Heart left ventricle (tissue), 16 donors: ENCODE results near the gene CDKL2. TPM values are rescaled to one million over a fixed set of nuclear protein-coding genes. Genes with fewer than 3 reads are reported as not detected.
"Not testable (repeated sequence)": the region's sequence is repeated elsewhere in the genome, so short reads cannot be mapped to it uniquely, and the experiment has no call there.

ENCODE experiments used
- ATAC-seq, 4 donors: fragments of 200-7000 bp; cut with Tn5 transposase; one replicate each; pipeline ENCODE4 v1.9.1; 2020 to 2022; ENCODE audit warnings: moderate library complexity in 4 of 4, mild to moderate bottlenecking in 3 of 4, moderate number of reproducible peaks in 1 of 4
- DNase-seq, 5 donors: peaks; one replicate each; pipeline ENCODE4 v3.0.0-alpha.2; 2020
- H3K27ac ChIP-seq, 12 donors: fragments of 200-600 bp; sonication (generic) in 4 of 12; one replicate each; pipeline versions ENCODE4 v1.5.0 to v1.8.0; 2016 to 2022; ENCODE audit warnings: mild to moderate bottlenecking in 2 of 12
- H3K27me3 ChIP-seq, 9 donors: fragments of 200-600 bp; sonication (generic) in 2 of 9; one replicate each; pipeline versions ENCODE4 v1.5.1 to v1.8.0; 2016 to 2022; ENCODE audit warnings: mild to moderate bottlenecking in 3 of 9
- H3K36me3 ChIP-seq, 9 donors: fragments of 200-600 bp; sonication (generic) in 2 of 9; one replicate each; pipeline versions ENCODE4 v1.5.0 to v1.8.0; 2018 to 2022; ENCODE audit warnings: mild to moderate bottlenecking in 2 of 9
- H3K4me1 ChIP-seq, 12 donors: fragments of 200-600 bp; sonication (generic) in 4 of 12; one replicate each; pipeline versions ENCODE4 v1.5.0 to v1.8.0; 2016 to 2022; ENCODE audit warnings: mild to moderate bottlenecking in 3 of 12
- H3K4me3 ChIP-seq, 12 donors: fragments of 200-600 bp; sonication (generic) in 4 of 12; one replicate each; pipeline versions ENCODE4 v1.5.0 to v1.8.0; 2017 to 2022; ENCODE audit warnings: mild to moderate bottlenecking in 9 of 12, moderate library complexity in 4 of 12
- H3K9me3 ChIP-seq, 12 donors: fragments of 200-600 bp; sonication (generic) in 4 of 12; one replicate each; pipeline versions ENCODE4 v1.5.0 to v1.8.0; 2016 to 2022; ENCODE audit warnings: mild to moderate bottlenecking in 1 of 12
- CTCF ChIP-seq, 12 donors: fragments of 200-600 bp; sonication (generic) in 4 of 12; IDR thresholded peaks; one replicate each; pipeline versions ENCODE4 v1.5.0 to v1.8.0; 2018 to 2022; ENCODE audit warnings: antibody characterized with exemption in 12 of 12, mild to moderate bottlenecking in 5 of 12
- POLR2A ChIP-seq, 2 donors: fragments of 450-650 bp; IDR thresholded peaks; one replicate each; pipeline ENCODE4 v1.6.1; 2017; ENCODE audit warnings: antibody characterized with exemption in 2 of 2, mild to moderate bottlenecking in 2 of 2, moderate library complexity in 2 of 2
- WGBS, 4 donors: extraction: QIAGEN DNeasy Blood & Tissue Kit in 2 of 4; methylation state at CpG; one replicate each; pipeline versions ENCODE4 v1.1.5 to v1.1.7; 2013 to 2018; 5-methylcytosine and 5-hydroxymethylcytosine counted together
- intact Hi-C, 10 donors: fragments of 100-400 bp; cut with DNase I; formaldehyde crosslinking; loops; one replicate each; pipeline versions ENCODE4 v1.11.1 to v1.14.2; 2022
- polyA plus RNA-seq, 2 donors: library from polyadenylated mRNA; stranded (reverse); fragments of 200-250 nt; gene quantifications; one replicate each; pipeline ENCODE4 v1.2.3, GENCODE V29; 2013
- total RNA-seq, 9 donors: library from RNA; depleted of rRNA in 2 of 9; stranded (reverse); fragments of >200 nt in 2 of 9; fragmentation: NEBNext Ultra II Directional in 3 of 9; extraction: Animal tissue kit (Norgen Biotek cat#: 25700) in 3 of 9; gene quantifications; one replicate each; pipeline versions ENCODE4 v1.1.0 to v1.2.4, GENCODE V29; 2016 to 2023
- donor health status: ischemic (EF 13 %, LVEDD 7.1; RV severe dilation, severe dysfunction).
- donor health status: healthy with polysubstance abuse.
- donor health status: DM: no; HTN: yes; CAD: no.
- donor health status: DM: no; HTN: no; CAD: no.
- donor health status: ischemic (EF 25% LVEDD 6.9; RV normal size, moderate dysfunction).
- donor health status: ischemic (EF 25% LVEDD 5.7; RV mildly dilated, moderate dysfunction).
- donor health status: healthy.
- donor health status: DM: yes; HTN: yes; CAD: no.
- donor health status: ischemic (EF 35%, LVEDD 5.7; RV mildly dilated, moderate dysfunction).
- donor health status: nonischemic (EF 11% LVEDD 7.7; RV severe dilation, severe dysfunction).
- donor health status: DM: yes; HTN: yes; CAD: no.
- donor health status: PGD.
- donor health status: ischemic (EF 29% LVEDD 5.4; RV normal size, mild dysfunction).
- donor health status: nonischemic (EF 23%, LVEDD 6.1; RV moderate dilation, normal function).

The CDKL2 gene
- total and polyA plus RNA-seq, 11 donors: 0.04 to 1.1 (median 0.68) TPM; not detected in 5

DNA sequence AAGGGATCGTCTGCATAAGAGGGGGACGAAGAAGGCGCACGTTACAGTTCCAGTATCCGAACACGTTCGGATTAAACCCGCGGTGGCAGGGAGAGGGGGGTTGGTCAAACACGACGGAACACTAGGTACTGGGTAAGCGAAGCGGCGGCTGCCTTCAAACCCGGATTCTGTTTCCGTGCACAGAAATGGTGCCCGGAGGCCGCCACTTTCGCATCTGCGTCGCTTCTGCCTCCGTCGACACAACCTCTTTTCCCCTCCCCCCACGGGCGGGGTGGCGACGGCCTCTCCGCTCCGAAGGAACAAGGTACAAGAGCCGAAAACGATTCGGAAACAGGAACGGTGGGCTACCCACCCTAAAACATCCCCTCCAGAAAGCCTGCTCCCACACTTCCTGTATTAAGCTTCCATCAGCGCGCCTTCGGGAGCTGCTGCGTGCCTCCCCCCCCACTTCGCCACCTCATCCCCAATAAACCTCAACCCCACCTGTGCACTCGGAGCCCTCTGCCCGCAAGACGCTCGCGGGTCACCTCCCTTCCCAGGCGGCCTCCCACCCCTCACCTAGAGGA is 42.2 kb upstream of the CDKL2 start:
- H3K4me3 ChIP-seq: peak overlapping the region; percentile 74 to 100 (median 83)
- H3K27me3 ChIP-seq: no peaks in the 10 kb centered on the region
- WGBS, 4 donors: 0 to 1% (median 0%) methylated on average over 36 to 44 of the region's 44 CpGs
- peak overlapping the region; percentile 75 to 99 (median 96) for H3K27ac ChIP-seq
- H3K36me3 ChIP-seq: no peaks in the 10 kb centered on the region
- intact Hi-C loops: loop anchor here in 9 of 10 donors (1.0 to 10.0 kb wide), 6 partner anchors 50 to 172 kb away; partner anchors contain the start of genes USO1 (in 9 of the 9), RCHY1 (in 2 of the 9) and THAP6 (in 2 of the 9)
- ATAC-seq (peak; percentile 12 to 46 (median 34)), DNase-seq (peak; percentile 68 to 85 (median 73))
- TF ChIP-seq CTCF (IDR thresholded peaks at IDR 0.05) (no peak), POLR2A (IDR thresholded peaks at IDR 0.05) (no peak)
- H3K4me1 ChIP-seq: peaks cover 0 to 55% (median 34%) of the 10 kb centered on the region in 12 donors
- H3K9me3 ChIP-seq: no peaks in the 10 kb centered on the region

DNA sequence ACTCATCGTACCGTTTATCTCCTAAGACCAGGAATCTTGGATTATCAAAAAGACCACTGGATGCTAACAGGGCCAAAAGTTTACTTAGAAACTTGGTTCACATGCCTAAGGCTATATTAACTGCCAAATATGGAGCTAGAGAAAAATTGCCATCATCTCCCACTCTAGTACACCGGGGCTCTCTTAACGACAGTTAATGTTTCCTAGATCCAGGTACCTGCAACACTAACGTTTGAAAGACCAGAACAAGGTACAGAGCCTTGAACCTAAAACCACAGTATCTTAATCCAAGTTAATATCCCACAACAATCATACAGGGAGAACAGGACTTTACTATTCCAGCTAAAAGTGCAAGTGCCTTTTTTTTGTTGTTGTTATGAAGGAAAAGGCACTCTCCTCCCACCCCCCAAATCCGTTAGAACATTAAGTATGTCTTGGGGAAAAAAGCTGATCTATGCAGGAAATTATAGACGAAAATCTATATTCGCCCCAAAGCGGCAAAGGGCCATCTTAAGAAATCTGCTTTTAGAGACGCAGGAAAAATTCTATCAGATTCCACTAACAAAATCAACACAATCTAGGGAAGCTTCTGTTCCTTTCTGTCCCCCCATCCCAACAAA is 41.6 kb upstream of the CDKL2 start:
- 11 to 15% (median 12%) methylated on average over 10 of the region's 10 CpGs for WGBS, 4 donors

GRCh38 chr4:75668596-75668995 is 38.3 kb upstream of the CDKL2 start:
- DNase-seq (no peak), ATAC-seq (no peak)
- Histone ChIP-seq H3K36me3 (no peaks in the 10 kb centered on the region), H3K9me3 (no peaks in the 10 kb centered on the region), H3K27me3 (no peaks in the 10 kb centered on the region), H3K27ac (no peak overlapping the region), H3K4me1 (peaks cover 0 to 65% (median 39%) of the 10 kb centered on the region in 12 donors), H3K4me3 (no peak overlapping the region)
- no peak for TF ChIP-seq POLR2A (IDR thresholded peaks at IDR 0.05)
- TF ChIP-seq CTCF (IDR thresholded peaks at IDR 0.05): no peak
- intact Hi-C loops: no loop called here

More for the DNA sequence above, 41.6 kb upstream of the CDKL2 start:
- DNase-seq (no peak), ATAC-seq (no peak)
- TF ChIP-seq POLR2A (IDR thresholded peaks at IDR 0.05) (no peak), CTCF (IDR thresholded peaks at IDR 0.05) (no peak)
- peak overlapping the region; percentile 75 to 99 (median 96) for H3K27ac ChIP-seq
- H3K36me3 ChIP-seq: no peaks in the 10 kb centered on the region
- H3K27me3 ChIP-seq: no peaks in the 10 kb centered on the region
- H3K9me3 ChIP-seq: no peaks in the 10 kb centered on the region
- H3K4me1 ChIP-seq: peaks cover 0 to 59% (median 34%) of the 10 kb centered on the region in 12 donors
- intact Hi-C loops: loop anchor here in 7 of 10 donors (2.0 to 10.0 kb wide), 5 partner anchors 50 to 173 kb away; partner anchors contain the start of genes USO1 (in 5 of the 7), RCHY1 (in 2 of the 7) and THAP6 (in 2 of the 7)
- H3K4me3 ChIP-seq: peak overlapping the region; percentile 74 to 100 (median 83)

DNA sequence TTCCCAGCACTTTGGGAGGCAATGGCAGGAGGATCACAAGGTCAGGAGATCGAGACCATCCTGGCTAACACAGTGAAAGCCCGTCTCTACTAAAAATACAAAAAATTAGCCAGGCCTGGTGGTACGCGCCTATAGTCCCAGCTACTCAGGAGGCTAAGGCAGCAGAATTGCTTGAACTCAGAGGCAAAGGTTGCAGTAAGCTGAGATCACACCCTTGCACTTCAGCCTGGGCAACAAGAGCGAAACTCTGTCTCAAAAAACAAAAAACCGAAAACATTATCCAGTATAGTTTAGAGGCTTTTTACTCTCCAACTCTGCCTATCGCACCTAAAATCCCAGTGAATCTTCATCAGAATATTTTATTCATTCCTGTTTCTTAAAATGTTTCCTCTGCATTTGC is 37.3 kb upstream of the CDKL2 start:
- H3K36me3 ChIP-seq, ATAC-seq, DNase-seq, H3K27ac ChIP-seq, intact Hi-C loops, H3K4me3 ChIP-seq, H3K27me3 ChIP-seq, H3K9me3 ChIP-seq: not testable (repeated sequence)
- H3K4me1 ChIP-seq: peaks cover 0 to 65% (median 39%) of the 10 kb centered on the region in 12 donors
- 85 to 87% (median 87%) methylated on average over 7 of the region's 7 CpGs for WGBS, 4 donors
